ENCODE measurements around the gene LCORL.
"Not testable (repeated sequence)": the region's sequence is repeated elsewhere in the genome, so short reads cannot be mapped to it uniquely, and the experiment has no call there.

LCORL gene

DNA sequence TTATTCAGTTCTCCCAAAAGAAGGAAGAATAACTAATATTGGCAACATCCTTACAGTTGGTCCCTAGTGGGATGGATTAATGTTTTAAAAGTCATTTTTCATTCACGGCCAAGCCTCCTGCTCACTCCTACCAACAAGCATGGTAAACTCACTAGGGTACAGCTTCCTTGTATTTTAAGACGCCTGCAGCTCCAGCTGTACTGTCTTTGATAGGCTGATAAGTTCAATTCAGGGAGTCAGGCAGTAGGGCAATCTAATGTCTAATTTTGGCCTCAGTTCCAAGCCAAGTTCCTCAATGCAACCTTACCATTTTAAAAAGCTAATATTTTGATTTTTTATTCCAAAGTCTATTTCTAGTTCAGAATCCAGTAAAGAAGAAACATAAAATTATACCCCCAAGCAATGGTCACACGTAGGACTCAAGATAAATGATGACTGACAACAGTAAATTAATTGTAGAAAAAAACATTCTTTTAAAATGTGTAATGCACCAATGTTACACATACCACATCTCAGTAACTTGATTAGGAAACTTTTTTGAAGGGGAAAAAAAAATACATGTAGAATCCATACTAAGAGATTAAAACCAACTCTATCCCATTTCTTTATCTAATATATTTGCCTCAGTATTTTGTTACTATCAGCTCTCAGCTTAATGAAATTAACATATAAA is 9.3 kb downstream of the LCORL start:
- no peak for DNase-seq
- no peaks in the 10 kb centered on the region for H3K36me3 ChIP-seq (ENCODE audit: control insufficient read depth in 1 of 2, insufficient read depth in 2 of 2, low read length in 2 of 2)
- H3K18ac ChIP-seq (ENCODE audit: low read length), result no peak overlapping the region
- peaks cover 2% of the 10 kb centered on the region for H3K79me2 ChIP-seq (ENCODE audit: control insufficient read depth, insufficient read depth, low read length, poor library complexity)
- no peak overlapping the region for H2AFZ ChIP-seq (ENCODE audit: insufficient read depth, low read length, poor library complexity)
- H2BK5ac ChIP-seq (ENCODE audit: low read depth, low read length, poor library complexity), result no peak overlapping the region
- no peak overlapping the region for H3K4me2 ChIP-seq (ENCODE audit: low read length)
- H3K27me3 ChIP-seq (ENCODE audit: insufficient read depth, low read length), result no peaks in the 10 kb centered on the region
- H3K9ac ChIP-seq (ENCODE audit: low read length), result no peak overlapping the region
- H4K12ac ChIP-seq (ENCODE audit: low read depth, low read length), result no peak overlapping the region
- H3K14ac ChIP-seq (ENCODE audit: low read length), result no peak overlapping the region
- no peak overlapping the region for H3K23ac ChIP-seq (ENCODE audit: low read length)
- H2BK12ac ChIP-seq (ENCODE audit: low read length), result no peak overlapping the region
- H3K9me3 ChIP-seq (ENCODE audit: insufficient read depth, low read depth, low read length), result no peaks in the 10 kb centered on the region
- H4K91ac ChIP-seq (ENCODE audit: low read depth, low read length), result no peak overlapping the region
- no peak overlapping the region for H3K4ac ChIP-seq (ENCODE audit: low read depth, low read length)
- no peak overlapping the region for H2AK5ac ChIP-seq (ENCODE audit: low read length)
- peaks cover 0 to 1% of the 10 kb centered on the region in 2 experiments for H3K4me1 ChIP-seq (ENCODE audit: control insufficient read depth in 1 of 2, insufficient read depth in 2 of 2, low read length in 2 of 2)
- no peak overlapping the region for H3K4me3 ChIP-seq (ENCODE audit: low read depth, low read length)
- no peak overlapping the region for H2BK120ac ChIP-seq (ENCODE audit: insufficient read depth, low read length, poor library complexity)
- no CpG with 5 or more reads among the region's 3 CpGs for WGBS (ENCODE audit: extremely low coverage, insufficient coverage, insufficient read length)
- no peak overlapping the region for H4K8ac ChIP-seq (ENCODE audit: low read depth, low read length)
- no peak overlapping the region for H3K27ac ChIP-seq (ENCODE audit: low read depth, low read length)
- no peaks in the 10 kb centered on the region for H3K79me1 ChIP-seq (ENCODE audit: low read length)

DNA sequence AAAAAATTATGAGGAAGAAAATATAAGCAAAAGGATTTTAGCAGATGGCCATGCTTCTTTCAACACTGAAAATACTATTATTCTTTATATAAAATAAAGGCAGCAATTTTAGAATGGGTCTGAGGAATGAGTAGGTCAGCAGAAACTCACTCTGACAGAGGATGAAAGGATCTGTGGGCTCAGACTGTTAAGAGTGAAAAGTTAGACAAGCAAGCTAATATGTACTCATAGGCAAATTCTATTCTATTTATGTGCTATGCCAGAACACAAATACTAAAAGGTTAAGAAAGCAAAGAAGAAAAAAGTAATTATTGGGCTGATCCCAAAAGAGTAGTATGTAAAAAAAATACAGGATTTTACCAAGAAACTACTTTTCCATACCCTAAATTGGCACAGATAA is 13.9 kb downstream of the LCORL start:
- Histone ChIP-seq H3K36me3 (ENCODE audit: control insufficient read depth in 1 of 2, insufficient read depth in 2 of 2, low read length in 2 of 2) (peaks cover 2 to 6% of the 10 kb centered on the region in 2 experiments), H3K4me2 (ENCODE audit: low read length) (no peak overlapping the region), H3K4me1 (ENCODE audit: control insufficient read depth in 1 of 2, insufficient read depth in 2 of 2, low read length in 2 of 2) (no peaks in the 10 kb centered on the region), H2AK5ac (ENCODE audit: low read length) (no peak overlapping the region), H2BK12ac (ENCODE audit: low read length) (no peak overlapping the region), H3K79me1 (ENCODE audit: low read length) (no peaks in the 10 kb centered on the region), H2BK5ac (ENCODE audit: low read depth, low read length, poor library complexity) (no peak overlapping the region), H2BK120ac (ENCODE audit: insufficient read depth, low read length, poor library complexity) (no peak overlapping the region), H4K91ac (ENCODE audit: low read depth, low read length) (no peak overlapping the region), H3K14ac (ENCODE audit: low read length) (no peak overlapping the region), H3K23ac (ENCODE audit: low read length) (no peak overlapping the region), H3K4ac (ENCODE audit: low read depth, low read length) (no peak overlapping the region), H3K27ac (ENCODE audit: low read depth, low read length) (no peak overlapping the region), H3K18ac (ENCODE audit: low read length) (no peak overlapping the region), H4K8ac (ENCODE audit: low read depth, low read length) (no peak overlapping the region), H4K12ac (ENCODE audit: low read depth, low read length) (no peak overlapping the region), H3K27me3 (ENCODE audit: insufficient read depth, low read length) (no peaks in the 10 kb centered on the region), H3K9ac (ENCODE audit: low read length) (no peak overlapping the region), H3K9me3 (ENCODE audit: insufficient read depth, low read depth, low read length) (peaks cover 8% of the 10 kb centered on the region), H3K4me3 (ENCODE audit: low read depth, low read length) (no peak overlapping the region), H3K79me2 (ENCODE audit: control insufficient read depth, insufficient read depth, low read length, poor library complexity) (no peaks in the 10 kb centered on the region), H2AFZ (ENCODE audit: insufficient read depth, low read length, poor library complexity) (no peak overlapping the region)
- DNase-seq, result no peak

DNA sequence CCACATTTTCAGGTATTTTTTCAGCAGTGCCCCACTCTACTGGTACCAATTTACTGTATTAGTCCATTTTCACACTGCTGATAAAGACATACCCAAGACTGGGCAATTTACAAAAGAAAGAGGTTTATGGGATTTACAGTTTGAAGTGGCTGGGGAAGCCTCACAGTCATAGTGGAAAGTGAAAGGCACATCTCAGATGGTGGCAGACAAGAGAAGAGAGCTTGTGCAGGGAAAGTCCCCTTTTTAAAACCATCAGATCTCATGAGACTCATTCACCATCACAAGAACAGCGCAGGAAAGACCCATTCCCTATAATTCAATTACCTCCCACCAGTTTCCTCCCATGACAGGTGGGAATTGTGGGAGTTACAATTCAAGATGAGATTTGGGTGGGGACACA is 15.1 kb downstream of the LCORL start:
- not testable (repeated sequence) for H3K79me1 ChIP-seq (ENCODE audit: low read length); H3K14ac ChIP-seq (ENCODE audit: low read length); H3K27me3 ChIP-seq (ENCODE audit: insufficient read depth, low read length); H3K4me1 ChIP-seq (ENCODE audit: control insufficient read depth in 1 of 2, insufficient read depth in 2 of 2, low read length in 2 of 2); H4K12ac ChIP-seq (ENCODE audit: low read depth, low read length); H2AFZ ChIP-seq (ENCODE audit: insufficient read depth, low read length, poor library complexity); H3K79me2 ChIP-seq (ENCODE audit: control insufficient read depth, insufficient read depth, low read length, poor library complexity); H2BK12ac ChIP-seq (ENCODE audit: low read length); DNase-seq; H3K9me3 ChIP-seq (ENCODE audit: insufficient read depth, low read depth, low read length); H3K23ac ChIP-seq (ENCODE audit: low read length); H3K4me3 ChIP-seq (ENCODE audit: low read depth, low read length); H3K4ac ChIP-seq (ENCODE audit: low read depth, low read length); H2BK120ac ChIP-seq (ENCODE audit: insufficient read depth, low read length, poor library complexity); H2AK5ac ChIP-seq (ENCODE audit: low read length); H3K27ac ChIP-seq (ENCODE audit: low read depth, low read length); H3K36me3 ChIP-seq (ENCODE audit: control insufficient read depth in 1 of 2, insufficient read depth in 2 of 2, low read length in 2 of 2); H3K4me2 ChIP-seq (ENCODE audit: low read length); H2BK5ac ChIP-seq (ENCODE audit: low read depth, low read length, poor library complexity); H4K91ac ChIP-seq (ENCODE audit: low read depth, low read length); H4K8ac ChIP-seq (ENCODE audit: low read depth, low read length); H3K18ac ChIP-seq (ENCODE audit: low read length); H3K9ac ChIP-seq (ENCODE audit: low read length)
- WGBS (ENCODE audit: extremely low coverage, insufficient coverage, insufficient read length), result no CpG with 5 or more reads among the region's 1 CpG

DNA sequence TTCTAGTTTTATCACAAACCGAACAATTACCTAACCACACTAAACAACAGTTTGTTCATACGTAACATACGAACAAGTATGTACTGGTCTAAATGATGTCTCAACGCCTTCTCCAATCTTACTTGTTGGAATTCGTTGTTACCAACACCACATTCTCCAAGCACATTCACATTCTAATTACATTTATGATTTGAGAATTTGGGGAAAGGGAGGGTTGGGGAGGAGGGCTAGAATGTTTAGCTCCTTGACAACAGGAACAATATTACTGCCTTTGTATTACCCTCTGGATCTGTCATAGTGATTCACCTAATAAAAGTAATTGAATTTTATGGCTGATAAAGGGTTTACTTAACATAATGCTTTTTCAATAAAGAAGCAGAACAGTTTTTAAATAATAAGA is 24.4 kb downstream of the LCORL start:
- H3K14ac ChIP-seq (ENCODE audit: low read length), result no peak overlapping the region

More for the DNA sequence above, 24.4 kb downstream of the LCORL start:
- peak in 1 of 2 donors; percentile 10 for DNase-seq
- Histone ChIP-seq H2BK5ac (ENCODE audit: low read depth, low read length, poor library complexity) (no peak overlapping the region), H2AFZ (ENCODE audit: insufficient read depth, low read length, poor library complexity) (no peak overlapping the region), H2BK120ac (ENCODE audit: insufficient read depth, low read length, poor library complexity) (no peak overlapping the region), H3K4ac (ENCODE audit: low read depth, low read length) (no peak overlapping the region), H2BK12ac (ENCODE audit: low read length) (no peak overlapping the region), H3K36me3 (ENCODE audit: control insufficient read depth in 1 of 2, insufficient read depth in 2 of 2, low read length in 2 of 2) (no peaks in the 10 kb centered on the region), H3K27me3 (ENCODE audit: insufficient read depth, low read length) (no peaks in the 10 kb centered on the region), H4K12ac (ENCODE audit: low read depth, low read length) (no peak overlapping the region), H3K18ac (ENCODE audit: low read length) (no peak overlapping the region), H3K79me1 (ENCODE audit: low read length) (no peaks in the 10 kb centered on the region), H3K9ac (ENCODE audit: low read length) (no peak overlapping the region), H3K23ac (ENCODE audit: low read length) (no peak overlapping the region), H3K4me2 (ENCODE audit: low read length) (no peak overlapping the region), H3K79me2 (ENCODE audit: control insufficient read depth, insufficient read depth, low read length, poor library complexity) (no peaks in the 10 kb centered on the region), H2AK5ac (ENCODE audit: low read length) (no peak overlapping the region), H3K4me1 (ENCODE audit: control insufficient read depth in 1 of 2, insufficient read depth in 2 of 2, low read length in 2 of 2) (no peaks in the 10 kb centered on the region), H3K27ac (ENCODE audit: low read depth, low read length) (no peak overlapping the region), H4K8ac (ENCODE audit: low read depth, low read length) (no peak overlapping the region), H4K91ac (ENCODE audit: low read depth, low read length) (no peak overlapping the region), H3K9me3 (ENCODE audit: insufficient read depth, low read depth, low read length) (no peaks in the 10 kb centered on the region), H3K4me3 (ENCODE audit: low read depth, low read length) (no peak overlapping the region)
- WGBS (ENCODE audit: extremely low coverage, insufficient coverage, insufficient read length), result 100% methylated on average over 1 of the region's 5 CpGs

All from trophoblast cell (in vitro differentiated cells and primary cell).